Stimulated activated CD8-positive, alpha-beta memory T cell treated with anti-CD3 and anti-CD28 coated beads, Interleukin-7, amount 100 ng/mL, for 24 hours (primary cell): ENCODE results near the gene PHF1.
"Not testable (repeated sequence)": the region's sequence is repeated elsewhere in the genome, so short reads cannot be mapped to it uniquely, and the experiment has no call there.

Experiments used
- DNase-seq: peaks from one replicate; pipeline ENCODE4 v3.0.0-alpha.2; 2020; ENCODE audit warnings: low read depth

Gene PHF1

GRCh38 chr6:33391922-33392594, 18.8 kb upstream of the PHF1 start:
- no peak for DNase-seq

DNA sequence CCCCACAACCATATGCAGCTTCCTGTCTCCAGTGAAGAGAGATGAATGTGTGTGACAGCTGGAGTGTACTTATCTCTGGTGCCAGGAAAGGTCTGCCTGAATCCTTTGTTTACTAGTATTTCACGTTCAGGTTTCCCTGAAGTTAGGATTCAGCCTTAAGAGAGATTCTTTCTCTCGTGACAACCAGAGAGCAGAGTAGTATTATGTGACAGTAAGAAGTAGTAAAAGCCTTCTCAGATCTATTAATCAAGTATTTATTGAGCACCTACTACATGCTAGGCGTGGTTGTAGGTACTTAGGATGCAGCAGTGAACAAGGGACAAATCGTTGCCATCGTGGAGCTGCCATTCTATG, 18.2 kb upstream of the PHF1 start:
- DNase-seq: no peak

- DNase-seq: no peak
These were observed 17.8 kb upstream of the PHF1 start for GRCh38 chr6:33392979-33393378.

DNA sequence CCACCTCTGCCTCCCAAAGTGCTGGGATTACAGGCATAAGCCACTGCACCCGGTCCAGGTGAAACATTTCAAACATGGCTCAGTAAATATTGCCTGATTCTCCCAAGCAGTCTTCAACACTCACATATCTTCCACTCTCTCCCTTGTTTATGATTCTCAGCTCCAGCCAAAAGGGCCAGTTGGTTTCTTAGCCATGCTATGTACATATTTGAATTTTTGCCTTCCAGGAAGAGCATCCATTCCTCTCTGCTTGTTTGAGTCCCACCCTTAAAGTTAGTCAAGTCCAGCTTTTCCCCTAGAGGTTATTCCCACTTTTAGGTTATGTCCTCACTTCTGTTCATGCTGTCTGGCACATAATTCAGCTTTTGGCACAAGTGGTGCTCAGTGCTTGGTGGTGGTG, 13.3 kb upstream of the PHF1 start:
- no peak for DNase-seq

DNA sequence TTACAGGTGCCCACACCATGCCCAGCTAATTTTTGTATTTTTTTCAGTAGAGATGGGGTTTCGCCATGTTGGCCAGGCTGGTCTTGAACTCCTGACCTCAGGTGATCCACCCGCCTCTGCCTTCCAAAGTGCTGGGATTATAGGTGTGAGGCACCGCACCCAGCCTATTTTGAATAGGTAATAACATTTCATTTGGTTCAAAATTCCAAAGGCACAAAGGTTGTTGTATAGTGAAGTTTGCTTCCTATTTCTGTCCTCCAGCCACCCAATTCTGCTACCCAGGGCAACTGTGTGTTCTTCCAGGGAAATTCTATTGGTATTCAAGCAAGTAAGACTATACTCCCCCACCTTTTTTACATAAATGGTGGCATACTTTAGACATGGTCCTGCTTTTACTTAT, 12.2 kb upstream of the PHF1 start:
- not testable (repeated sequence) for DNase-seq

DNA sequence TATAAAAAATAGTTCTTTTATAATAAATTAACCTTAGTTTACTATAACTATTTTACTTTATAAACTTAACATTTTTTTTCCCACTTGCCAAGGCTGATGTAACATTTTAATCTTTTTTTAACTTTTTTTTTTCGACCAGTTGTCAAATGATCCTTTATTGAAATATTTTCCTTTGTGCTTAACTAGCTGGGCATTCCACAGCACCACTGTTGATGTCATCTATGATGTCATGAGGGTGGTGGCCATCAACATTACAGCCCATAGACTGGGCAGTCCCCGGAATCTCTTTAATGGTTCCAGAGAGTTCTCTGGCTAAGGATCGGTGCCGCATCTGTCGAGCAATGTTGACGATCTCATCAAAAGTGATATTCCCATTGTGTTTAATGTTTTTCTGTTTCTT, 10.9 kb upstream of the PHF1 start:
- not testable (repeated sequence) for DNase-seq

GRCh38 chr6:33404884-33405283, 5.9 kb upstream of the PHF1 start:
- DNase-seq: no peak

DNA sequence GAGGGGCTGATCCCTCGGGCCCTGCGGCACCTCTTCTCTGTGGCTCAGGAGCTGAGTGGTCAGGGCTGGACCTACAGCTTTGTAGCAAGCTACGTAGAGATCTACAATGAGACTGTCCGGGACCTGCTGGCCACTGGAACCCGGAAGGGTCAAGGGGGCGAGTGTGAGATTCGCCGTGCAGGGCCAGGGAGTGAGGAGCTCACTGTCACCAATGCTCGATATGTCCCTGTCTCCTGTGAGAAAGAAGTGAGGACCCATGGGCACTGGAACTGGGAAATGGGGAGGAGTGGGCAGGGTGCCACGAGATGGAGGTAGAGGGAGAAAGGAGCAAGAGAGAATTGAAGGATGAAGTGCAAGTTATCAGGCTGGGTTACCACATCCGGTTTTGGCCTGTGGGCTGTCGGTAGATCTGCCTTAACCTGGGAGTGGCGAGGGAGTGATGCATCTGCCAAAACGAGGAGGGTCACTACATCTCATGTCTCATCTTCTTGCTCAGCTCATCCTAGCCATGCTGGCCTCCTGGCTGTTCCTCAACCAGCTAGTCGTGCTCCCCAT, 5.4 kb upstream of the PHF1 start:
- DNase-seq: no peak

GRCh38 chr6:33406126-33406525, 4.7 kb upstream of the PHF1 start:
- no peak for DNase-seq

- no peak for DNase-seq
These were observed 3.6 kb upstream of the PHF1 start for GRCh38 chr6:33407132-33407718.

GRCh38 chr6:33410050-33410710, 634 bp upstream of the PHF1 start:
- peak; percentile 96 for DNase-seq

- DNase-seq: no peak
These were observed 805 bp downstream of the PHF1 start for GRCh38 chr6:33411632-33412005.

DNA sequence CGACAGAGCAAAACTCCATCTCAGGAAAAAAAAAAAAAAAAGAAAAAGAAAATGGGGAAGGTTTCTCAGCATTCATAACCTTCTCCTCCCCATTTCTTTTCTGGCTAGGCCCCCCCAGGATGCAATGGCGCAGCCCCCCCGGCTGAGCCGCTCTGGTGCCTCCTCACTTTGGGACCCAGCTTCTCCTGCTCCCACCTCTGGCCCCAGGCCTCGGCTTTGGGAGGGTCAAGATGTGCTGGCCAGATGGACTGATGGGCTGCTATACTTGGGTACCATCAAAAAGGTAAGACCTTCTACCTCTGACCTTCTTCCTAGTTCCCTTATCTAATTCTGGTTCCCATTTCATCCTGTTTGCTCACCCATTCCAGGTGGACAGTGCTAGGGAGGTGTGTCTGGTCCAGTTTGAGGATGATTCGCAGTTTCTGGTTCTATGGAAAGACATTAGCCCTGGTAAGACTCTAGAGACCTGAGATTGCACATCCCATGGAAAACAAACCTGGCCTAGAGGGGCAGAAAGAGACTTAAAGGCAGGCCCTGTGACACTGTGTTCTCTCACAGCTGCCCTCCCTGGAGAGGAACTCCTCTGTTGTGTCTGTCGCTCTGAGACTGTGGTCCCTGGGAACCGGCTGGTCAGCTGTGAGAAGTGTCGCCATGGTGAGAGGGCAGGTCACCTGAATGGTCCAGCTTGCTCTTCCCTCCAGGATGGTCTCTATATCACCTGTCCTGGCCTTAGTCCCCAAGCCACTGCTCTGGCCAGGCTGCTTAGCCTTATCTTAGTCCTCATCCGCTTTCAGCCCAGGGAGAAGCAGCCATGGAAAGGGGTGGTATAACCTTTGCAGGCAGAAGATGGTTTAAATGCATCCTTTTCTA, 1.6 kb downstream of the PHF1 start:
- no peak for DNase-seq

GRCh38 chr6:33413241-33414120, 2.7 kb downstream of the PHF1 start:
- no peak for DNase-seq

DNA sequence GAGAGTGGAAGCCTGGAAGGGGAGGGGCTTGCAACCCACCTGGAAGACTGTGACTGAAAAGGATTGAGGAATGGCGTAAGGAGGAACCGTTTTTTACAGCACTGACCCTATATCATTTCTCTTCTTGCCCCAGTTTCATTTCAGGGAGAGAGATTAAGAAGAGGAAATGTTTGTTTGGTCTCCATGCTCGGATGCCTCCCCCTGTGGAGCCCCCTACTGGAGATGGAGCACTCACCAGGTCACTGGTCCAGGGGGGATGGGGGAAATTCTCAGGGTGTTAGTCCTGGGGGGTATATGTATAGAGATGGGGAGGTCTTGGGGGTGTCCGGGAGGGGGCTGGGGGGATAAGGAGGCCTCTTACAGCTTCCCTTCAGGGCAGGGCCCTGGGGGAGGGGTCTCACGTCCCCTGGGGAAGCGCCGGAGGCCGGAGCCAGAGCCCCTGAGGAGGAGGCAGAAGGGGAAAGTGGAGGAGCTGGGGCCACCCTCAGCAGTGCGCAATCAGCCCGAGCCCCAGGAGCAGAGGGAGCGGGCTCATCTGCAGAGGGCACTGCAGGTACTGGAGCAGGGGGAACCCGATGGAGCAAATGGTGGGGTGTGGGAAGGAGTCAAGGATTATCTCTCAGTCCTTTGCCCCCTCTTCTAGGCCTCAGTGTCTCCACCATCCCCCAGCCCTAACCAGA, 3.9 kb downstream of the PHF1 start:
- no peak for DNase-seq

GRCh38 chr6:33415831-33416230, 5.0 kb downstream of the PHF1 start:
- no peak for DNase-seq

- no peak for DNase-seq
These were observed 5.7 kb downstream of the PHF1 start for GRCh38 chr6:33416386-33417127.

DNA sequence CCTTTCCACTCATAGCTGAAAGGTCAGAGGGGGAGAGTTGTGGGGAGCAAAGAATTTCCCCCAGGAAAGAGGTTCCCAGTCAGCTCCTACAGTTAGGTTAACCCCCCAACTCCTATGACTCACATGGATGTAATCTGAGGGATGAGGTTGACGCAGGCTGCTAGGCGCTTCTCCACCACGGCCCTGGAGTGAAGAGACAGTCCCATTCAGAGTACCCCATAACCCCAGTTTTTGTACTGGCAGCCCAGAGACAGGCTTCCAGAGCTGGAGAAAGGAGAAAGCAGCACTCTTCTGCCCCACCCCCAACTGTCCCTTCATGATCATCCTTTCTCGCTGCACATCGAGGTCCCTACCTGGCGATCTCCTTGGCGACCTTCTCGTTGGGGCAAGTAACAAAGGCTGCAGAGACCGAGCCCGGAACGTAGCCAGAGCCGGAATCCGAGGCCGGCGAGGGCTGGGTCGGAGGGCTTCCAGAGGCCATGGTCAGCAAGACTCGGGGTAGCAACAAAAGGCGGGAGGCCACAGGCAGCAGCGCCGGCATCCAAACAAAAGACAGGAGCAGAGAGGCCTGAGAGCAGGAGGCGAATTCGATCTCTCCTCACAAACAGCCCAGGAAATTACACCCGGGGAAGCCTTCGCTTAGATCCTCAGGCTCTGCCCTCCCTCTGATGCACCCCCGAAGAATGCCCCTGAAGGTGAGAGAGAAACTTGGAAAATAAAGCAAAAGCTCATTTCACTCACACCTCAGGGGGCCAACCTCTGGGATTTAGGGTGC, 6.5 kb downstream of the PHF1 start:
- no peak for DNase-seq
